HCEC 1CT (cell line): ENCODE measurements around the gene NMRAL1.
A peak's percentile ranks its signal among the peaks of the same experiment; 100 is the strongest.

Experiments
- DNase-seq: peaks from one replicate; pipeline ENCODE4 v3.0.0-alpha.2; 2017

Gene NMRAL1

GRCh38 chr16:4463522-4464163 lies 10.8 kb downstream of the NMRAL1 start:
- no peak for DNase-seq

- no peak for DNase-seq
Observed at GRCh38 chr16:4461250-4462085, 13.0 kb downstream of the NMRAL1 start.

DNA sequence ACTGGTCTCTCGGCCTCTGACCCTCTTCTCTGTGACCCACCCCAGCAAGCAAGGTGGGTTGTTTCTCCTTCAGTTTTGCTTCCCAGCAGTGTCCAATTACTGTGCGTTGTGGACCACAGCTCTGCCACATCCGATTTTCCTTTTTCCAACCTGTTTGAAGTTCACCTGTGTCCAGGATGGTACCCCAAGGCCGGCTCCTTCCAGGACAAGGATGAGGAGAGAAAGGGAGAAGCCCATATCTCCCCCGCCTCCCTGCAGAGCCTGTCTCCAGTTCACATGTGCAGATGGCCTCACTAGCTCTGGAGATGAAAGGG lies 13.5 kb downstream of the NMRAL1 start:
- no peak for DNase-seq

DNA sequence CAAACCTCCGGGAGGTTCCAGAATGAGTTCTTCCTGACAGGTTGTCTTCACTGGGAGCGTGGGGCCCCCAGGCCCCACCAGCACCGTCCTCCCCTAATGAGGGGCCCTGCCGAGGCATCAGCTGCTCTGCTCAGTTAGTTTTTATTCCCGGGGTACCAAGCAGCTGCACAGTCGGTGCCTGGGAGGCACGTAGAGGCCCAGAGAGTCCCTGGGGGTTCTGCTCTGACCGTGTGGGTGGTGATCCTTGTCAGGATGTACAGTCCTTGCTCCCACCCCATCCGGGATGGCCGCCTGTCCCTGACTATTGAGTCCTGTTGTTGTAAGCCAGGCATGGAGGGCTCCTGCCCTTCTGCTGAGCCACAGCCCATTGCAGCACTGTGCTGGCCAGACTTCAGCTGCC lies 18.5 kb downstream of the NMRAL1 start:
- no peak for DNase-seq

- no peak for DNase-seq
Observed at GRCh38 chr16:4455081-4455480, 19.3 kb downstream of the NMRAL1 start.

- DNase-seq: no peak
Observed at GRCh38 chr16:4454623-4455022, 19.8 kb downstream of the NMRAL1 start.

DNA sequence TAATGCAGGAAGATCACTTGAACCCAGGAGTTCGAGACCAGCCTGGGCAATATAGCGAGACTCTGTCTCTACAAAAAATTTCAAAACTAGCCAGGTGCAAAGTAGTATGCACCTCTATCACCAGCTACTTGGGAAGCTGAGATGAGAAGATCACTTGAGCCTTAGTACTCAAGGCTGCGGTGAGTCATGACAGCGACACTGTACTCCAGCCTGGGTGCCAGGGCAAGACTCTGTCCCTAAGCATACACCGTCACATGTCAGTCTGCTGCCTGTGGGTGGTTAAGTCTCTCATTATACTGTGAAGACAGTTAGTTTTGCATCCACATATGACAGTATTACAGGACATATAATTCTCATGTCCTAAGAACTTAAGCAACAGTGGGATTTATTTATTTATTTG lies 21.8 kb downstream of the NMRAL1 start:
- no peak for DNase-seq

GRCh38 chr16:4450931-4451519 lies 23.4 kb downstream of the NMRAL1 start:
- no peak for DNase-seq

- DNase-seq: no peak
Observed at GRCh38 chr16:4450430-4450829, 24.0 kb downstream of the NMRAL1 start.

- DNase-seq: no peak
Observed at GRCh38 chr16:4443986-4444385, 30.4 kb downstream of the NMRAL1 start.

- DNase-seq: no peak
Observed at GRCh38 chr16:4443271-4443670, 31.2 kb downstream of the NMRAL1 start.

DNA sequence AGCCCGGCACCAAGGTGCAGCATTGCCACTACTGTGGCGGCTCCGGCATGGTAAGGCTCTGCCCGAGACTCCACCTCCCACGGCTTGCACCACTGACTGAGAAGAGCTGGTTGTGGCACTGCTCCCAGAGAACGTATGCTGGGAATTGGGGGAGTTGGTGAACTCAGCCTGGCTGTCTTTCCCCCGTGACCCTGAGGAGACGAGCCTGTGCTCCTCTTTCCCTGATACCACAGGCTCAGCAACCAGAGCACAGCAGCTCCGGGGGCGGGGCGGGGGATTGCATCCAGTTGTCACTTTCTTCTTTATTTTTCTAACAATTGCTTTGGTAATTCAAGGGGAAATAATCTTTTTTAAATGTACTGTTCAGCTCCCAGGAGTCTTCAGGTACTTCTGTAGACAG lies 32.1 kb downstream of the NMRAL1 start:
- DNase-seq: no peak

DNA sequence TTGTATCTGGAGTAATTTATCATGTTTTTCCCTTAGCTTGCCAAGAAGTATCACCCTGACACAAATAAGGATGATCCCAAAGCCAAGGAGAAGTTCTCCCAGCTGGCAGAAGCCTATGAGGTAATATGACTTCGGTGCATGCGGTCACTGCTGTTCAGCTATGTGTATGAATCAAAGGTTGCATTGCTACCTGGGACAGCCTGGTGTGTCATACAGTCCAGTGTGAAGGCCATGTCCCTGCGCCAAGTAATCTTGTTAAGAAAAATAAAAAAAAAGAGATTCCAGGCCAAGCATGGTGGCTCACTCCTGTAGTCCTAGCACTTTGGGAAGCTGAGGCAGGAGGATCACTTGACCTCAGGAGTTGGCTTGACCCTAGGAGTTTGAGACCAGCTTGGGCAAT lies 37.1 kb downstream of the NMRAL1 start:
- no peak for DNase-seq

- peak; percentile 42 for DNase-seq
Observed at GRCh38 chr16:4435337-4436067, 38.9 kb downstream of the NMRAL1 start.

- DNase-seq: no peak
Observed at GRCh38 chr16:4433914-4434787, 40.3 kb downstream of the NMRAL1 start.

DNA sequence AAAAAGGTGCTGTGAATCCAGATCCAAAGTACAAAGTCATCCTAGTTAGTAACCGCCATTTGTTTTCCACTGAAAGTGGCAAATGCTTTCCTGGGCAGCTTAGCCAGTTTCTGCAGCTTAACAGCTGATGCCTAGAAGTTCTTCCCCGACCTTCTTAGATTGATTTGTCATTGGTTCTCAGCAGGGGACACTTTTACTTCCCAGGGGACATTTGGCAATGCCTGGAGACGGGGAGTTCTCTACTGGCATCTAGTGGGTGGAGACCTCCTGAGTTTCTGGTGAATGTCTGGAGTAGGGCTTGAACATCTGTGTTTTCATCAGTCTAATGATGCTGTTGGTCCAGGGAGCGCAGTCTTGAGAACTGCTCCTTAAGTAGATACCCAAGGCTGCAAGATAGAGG lies 41.2 kb downstream of the NMRAL1 start:
- no peak for DNase-seq

- no peak for DNase-seq
Observed at GRCh38 chr16:4431023-4431422, 43.4 kb downstream of the NMRAL1 start.

GRCh38 chr16:4428500-4428899 lies 45.9 kb downstream of the NMRAL1 start:
- no peak for DNase-seq

DNA sequence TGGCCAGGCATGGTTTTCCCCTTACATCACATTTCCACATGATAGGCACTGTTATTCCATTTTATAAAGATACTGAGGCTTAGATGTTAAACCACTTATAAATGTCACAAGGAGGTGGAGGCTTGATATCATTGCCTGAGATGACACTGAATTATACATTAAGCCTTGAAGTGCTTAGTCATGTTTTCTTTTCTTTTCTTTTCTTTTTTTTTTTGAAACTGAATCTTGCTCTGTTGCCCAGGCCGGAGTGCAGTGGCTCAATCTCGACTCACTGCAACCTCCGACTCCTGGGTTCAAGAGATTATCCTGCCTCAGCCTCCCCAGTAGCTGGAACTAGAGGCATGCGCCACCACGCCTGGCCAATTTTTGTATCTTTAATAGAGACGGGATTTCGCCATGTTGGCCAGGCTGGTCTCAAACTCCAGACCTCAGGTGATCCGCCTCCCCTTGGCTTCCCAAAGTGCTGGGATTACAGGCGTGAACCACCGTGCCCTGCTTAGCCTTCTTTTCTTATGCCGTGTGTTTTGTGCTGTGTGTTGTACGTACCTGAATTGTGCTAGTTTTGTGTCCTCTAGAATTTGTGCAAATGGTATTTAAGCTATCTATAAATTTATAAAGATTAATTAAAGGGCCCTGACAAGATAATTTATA lies 47.6 kb downstream of the NMRAL1 start:
- DNase-seq: no peak

DNA sequence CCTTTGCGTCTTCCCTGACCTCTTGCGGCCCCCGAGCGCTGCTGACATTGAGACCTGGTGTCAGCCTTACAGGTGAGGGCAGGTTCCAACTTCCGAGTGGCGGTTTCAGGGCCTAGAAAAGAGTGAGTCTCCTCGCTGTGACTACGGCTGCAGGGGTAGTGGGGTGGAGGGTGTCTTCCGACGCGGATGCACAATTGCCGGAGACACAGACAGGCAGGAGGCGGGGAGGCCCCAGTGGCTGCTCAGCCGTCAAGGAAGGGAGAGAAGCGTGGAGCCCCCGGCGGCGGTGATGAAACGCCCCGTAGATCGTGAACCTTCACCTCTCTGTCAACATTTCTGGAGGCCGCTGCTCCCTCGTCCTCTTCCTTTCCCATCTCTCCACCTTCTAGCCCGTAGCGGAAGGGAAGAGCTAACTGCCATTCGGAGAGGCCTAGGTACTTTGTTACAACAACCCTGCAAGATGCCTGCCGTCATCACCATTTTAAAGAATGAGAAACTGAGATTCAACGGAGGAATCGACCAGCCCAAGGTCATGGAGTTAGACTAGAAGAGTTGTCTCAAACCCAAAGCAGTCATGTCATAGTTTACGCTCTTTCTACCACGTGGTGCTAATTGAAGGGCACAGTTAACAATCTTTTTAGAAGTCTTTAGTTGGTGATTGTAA lies 48.3 kb downstream of the NMRAL1 start:
- DNase-seq: peak; percentile 11

DNA sequence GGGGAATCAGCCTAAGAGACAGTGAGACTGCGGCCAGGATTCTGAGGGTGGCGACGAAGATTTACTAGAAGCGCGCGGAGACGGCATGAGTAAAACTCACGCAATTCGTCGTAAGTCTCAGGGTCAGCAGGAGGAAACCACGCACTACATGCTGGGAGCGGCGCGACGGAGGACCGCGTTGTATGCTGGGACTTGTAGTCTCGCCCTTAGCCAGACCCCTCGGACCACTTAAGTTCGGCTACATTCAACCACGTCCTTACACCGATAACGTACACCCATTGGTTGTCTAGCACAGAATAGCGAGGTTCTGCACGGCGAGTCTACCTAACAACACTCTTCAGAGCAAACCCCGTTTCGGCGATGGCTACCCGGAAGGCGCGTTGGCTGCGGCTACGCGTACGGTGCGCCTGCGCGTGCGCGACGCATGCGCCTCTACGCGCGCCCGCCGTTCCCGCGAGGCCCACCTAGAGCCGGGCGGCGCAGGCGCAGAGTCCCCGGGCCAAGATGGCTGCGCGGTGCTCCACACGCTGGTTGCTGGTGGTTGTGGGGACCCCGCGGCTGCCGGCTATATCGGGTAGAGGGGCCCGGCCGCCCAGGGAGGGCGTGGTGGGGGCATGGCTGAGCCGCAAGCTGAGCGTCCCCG lies 48.9 kb downstream of the NMRAL1 start, which contains the start of gene DNAJA3:
Gene DNAJA3 (plus strand): TSS at position 491 of the 643 bp plus-strand sequence. CDS start 14 bp downstream, at position 505.
- peak; percentile 95 for DNase-seq
